Mucosa of gallbladder (tissue), 1 donor: Measurements from ENCODE around the gene TRPV5. TPM values are rescaled to one million over a fixed set of nuclear protein-coding genes. Genes with fewer than 3 reads are reported as not detected.

Experiments
- DNase-seq: peaks from one replicate; pipeline ENCODE4 v3.0.0-alpha.2; 2020; ENCODE audit warnings: low spot score
- total RNA-seq: library from RNA; stranded (reverse); gene quantifications from one replicate; pipeline ENCODE4 v1.2.1, GENCODE V29; 2021
- donor health status: DM: no; HTN: no; CAD: no.

The TRPV5 gene
- total RNA-seq, 1 donor from 2014 or later = not detected

- no peak for DNase-seq
Observed at GRCh38 chr7:142886866-142887265, 46.7 kb downstream of the TRPV5 start.

DNA sequence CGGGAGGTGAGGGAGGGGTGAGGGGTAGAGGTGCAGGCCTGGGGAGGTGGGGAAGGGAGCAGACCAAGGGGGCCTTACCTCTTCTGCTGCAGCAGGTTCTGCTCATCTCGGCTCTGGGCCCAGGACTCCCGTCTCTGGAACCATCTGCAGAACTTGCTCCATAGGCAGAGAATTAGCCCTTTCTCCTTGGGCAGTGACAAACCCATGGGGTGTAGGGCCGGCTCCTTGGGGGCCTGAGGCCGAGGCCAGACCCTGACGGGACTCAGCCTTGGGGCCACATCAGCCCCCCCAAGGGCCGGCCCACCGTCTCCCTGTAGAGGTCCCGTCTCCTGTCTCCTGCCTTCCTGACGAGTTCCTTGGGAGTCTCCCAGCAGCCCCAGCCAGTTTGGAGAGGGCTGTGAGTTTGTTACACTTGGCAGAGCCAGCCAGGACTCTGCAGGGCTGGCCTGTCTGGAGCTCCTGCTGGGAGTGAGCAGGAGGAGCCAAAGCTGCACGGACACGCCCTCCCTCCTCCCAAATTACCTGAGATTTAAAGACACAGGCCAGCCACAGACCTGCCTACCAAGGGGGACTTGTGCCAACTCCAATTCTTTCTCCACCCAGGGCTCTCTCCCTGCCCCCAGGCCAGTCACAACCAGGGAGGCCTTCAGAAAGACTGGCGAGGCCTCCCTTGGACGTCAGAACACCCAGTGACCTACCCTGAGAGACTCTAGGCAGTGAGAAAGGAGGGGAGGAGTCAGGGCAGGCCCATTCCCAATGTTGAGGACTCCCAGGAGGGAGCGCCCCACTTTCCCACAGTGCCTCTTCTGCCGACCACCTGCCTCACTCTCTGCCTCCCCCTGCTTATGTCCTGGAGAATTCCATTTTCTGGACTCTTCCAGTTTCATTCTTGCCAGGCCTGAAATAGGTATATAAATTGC lies 48.0 kb downstream of the TRPV5 start, which contains the start of gene TRPV6:
TSS of gene TRPV6 (minus strand) at position 435 of the 920 bp plus-strand sequence.
- peak; percentile 70 for DNase-seq

- DNase-seq = no peak
Observed at GRCh38 chr7:142884286-142884640, 49.3 kb downstream of the TRPV5 start.

DNA sequence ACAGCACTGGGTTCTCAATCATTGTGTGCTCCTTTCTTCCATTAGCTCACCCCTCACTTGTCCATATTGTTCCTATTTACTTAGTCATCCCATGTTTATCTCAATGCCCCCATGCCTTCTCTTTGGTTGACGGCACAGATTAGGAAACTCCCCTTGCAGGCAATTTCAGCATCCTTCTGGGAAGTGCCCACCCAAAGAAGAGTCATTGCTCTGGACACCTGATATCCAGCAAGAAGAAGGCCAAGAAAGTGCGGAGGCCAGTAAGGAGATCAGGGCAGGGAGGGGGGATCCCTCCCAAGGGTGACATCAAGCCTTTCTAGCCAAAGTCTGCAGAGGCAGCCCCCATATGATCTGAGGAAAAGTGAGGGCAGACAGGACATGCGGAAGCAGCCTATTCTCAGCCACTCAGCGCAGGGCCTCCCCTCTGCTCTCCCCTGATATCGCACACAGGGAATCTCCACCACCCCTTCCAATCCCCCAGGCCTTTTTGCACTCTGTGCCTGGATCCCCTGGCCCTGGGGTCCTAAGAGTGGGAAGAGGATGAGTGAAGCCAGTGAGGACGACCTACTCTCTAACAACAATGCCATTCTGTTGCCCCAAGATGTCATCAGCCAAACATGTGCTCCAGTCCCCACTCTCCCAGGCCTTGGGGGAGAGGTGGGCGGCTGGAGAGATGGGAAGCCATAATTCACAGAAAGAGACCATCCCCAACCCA lies 49.8 kb downstream of the TRPV5 start:
- no peak for DNase-seq

DNA sequence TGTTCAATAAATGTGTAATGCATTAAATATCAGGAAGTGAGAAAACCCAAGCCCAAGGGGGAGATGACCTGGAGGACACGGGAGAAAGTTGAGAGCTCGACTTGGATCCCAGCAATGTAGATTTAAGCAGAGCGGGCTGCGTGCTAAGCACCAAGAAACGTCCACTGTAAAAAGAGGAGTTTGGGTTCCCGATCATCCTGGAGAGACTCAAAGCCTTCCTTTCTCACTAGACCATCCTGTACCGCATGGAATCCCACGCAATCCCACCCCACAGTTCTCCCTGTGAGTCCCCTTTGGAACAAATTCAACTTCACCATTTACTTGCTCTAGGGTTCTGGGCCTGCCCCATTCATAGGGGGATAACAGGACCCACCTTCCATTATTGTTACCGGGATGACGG lies 50.4 kb downstream of the TRPV5 start:
- DNase-seq = no peak

DNA sequence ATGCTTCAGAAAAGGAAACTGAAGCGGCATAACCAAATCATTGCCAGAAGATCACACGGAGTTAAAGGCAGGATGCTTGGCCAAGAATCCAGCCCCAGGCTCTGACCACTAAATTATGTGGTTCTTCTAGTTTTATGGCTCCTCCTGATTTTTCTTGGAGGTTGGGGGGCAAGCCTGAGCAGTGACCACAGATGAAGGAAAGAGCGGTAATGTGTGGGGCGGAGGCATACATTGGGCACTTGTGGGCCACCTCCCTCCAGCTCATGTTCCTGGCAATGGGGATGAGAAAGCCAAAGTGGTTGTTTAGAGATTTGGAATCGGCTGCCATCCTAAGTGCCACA lies 51.2 kb downstream of the TRPV5 start:
- no peak for DNase-seq

GRCh38 chr7:142881586-142882337 lies 51.8 kb downstream of the TRPV5 start:
- peak; percentile 58 for DNase-seq

GRCh38 chr7:142880876-142881505 lies 52.6 kb downstream of the TRPV5 start:
- DNase-seq = peak; percentile 45

GRCh38 chr7:142879060-142879459 lies 54.5 kb downstream of the TRPV5 start:
- DNase-seq = no peak

DNA sequence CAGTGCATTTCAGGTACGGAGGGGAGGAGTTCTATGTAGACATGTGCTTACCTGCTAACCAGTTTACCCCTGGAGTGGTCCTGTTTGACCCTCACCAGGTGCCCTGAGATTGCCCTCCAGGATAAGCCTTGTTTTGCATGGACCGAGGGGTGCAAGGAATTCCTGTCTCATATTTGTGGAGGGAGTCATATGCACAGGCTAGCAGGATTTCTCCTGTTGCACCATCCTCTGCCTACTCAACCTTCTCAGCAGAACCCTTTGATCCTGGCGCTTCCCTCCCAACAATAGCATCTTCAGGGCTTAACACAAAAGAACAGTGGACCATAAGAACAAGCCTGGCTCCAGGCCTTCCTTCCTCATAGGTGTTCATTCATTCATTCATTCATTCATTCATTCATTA lies 55.2 kb downstream of the TRPV5 start:
- DNase-seq = no peak

- no peak for DNase-seq
Observed at GRCh38 chr7:142876991-142877910, 56.3 kb downstream of the TRPV5 start.

GRCh38 chr7:142876236-142876960 lies 57.1 kb downstream of the TRPV5 start:
- DNase-seq = no peak

DNA sequence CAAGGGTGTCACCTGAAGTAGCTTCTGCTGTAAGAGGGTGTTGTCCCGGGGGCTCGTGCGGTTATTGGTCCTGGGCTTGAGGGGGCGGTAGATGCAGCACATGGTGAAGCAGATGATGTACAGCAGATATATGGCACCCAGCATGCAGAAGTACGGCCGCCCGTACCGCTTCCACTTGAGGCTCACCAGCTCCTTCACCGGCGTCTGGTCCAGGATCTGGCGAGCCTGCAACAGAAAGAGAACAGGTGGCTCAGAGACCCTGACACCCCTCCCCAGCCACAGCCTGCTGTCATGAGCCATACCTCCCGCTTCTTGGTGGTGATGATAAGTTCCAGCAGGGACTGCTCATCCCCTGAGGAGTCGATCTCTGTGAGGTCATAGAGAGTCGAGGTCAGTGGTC lies 58.1 kb downstream of the TRPV5 start:
- DNase-seq = no peak

GRCh38 chr7:142874837-142875236 lies 58.7 kb downstream of the TRPV5 start:
- DNase-seq = no peak

DNA sequence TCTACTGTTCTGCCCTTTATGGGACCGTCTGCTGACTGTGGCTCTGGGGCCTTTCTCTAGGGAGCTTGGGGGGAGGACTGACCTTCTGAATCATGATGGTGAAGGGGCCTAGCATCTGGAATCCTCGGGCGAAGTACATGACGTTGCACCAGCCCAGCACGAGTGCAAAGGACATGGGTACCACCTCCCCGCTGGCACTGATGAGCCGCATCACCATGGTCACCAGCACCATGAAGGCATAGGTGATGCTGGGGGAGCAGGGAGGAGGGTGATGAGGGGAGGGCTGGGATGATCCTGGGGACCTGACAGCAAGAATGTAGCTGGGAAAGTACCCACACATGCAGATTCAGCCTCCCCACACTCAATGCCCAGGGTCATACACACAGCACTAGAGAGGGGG lies 59.1 kb downstream of the TRPV5 start:
- DNase-seq = no peak

GRCh38 chr7:142873871-142874270 lies 59.7 kb downstream of the TRPV5 start:
- DNase-seq = no peak

DNA sequence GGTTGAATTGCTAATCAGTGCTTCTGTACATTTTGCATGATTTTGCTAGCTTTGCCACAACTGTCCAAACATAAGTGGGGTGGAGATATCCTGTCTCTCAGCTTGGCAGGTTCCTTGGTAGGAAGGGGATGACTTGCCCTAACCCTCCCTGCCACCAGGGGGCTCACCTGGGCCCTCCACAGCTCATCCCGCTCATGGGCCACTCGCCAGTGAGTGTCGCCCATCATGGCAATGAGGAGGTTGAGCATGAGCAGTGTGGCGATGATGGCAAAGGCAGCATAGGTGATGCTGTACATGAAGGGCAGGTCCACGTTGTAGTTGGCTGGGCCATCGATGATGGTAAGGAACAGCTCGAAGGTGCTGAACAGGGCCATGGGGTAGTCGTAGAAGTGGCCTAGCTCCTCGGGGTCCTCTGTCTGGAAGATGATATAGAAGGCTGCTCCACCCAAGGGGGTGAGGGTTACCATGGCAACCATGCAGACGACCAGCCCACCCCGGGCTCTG lies 60.2 kb downstream of the TRPV5 start:
- no peak for DNase-seq

GRCh38 chr7:142872106-142872675 lies 61.4 kb downstream of the TRPV5 start:
- DNase-seq = no peak

GRCh38 chr7:142871260-142872105 lies 62.1 kb downstream of the TRPV5 start:
- DNase-seq = peak; percentile 5
